Loucy (cell line): ENCODE results near the gene RAI1.
A peak's percentile ranks its signal among the peaks of the same experiment; 100 is the strongest.

Source experiments
- H2AFZ ChIP-seq: fragments of 200-600 bp; sonication (generic); 2 replicates; pipeline ENCODE4 v1.6.0; 2016; ENCODE audit warnings: antibody characterized with exemption, mild to moderate bottlenecking, low read length, moderate library complexity
- H3F3A ChIP-seq: fragments of 200-600 bp; 2 replicates; pipeline ENCODE4 v1.6.0; 2016; ENCODE audit warnings: antibody characterized with exemption, low read depth, mild to moderate bottlenecking
- H3K27me3 ChIP-seq: fragments of 200-600 bp; sonication (generic); 2 replicates; pipeline ENCODE4 v1.6.1; 2014; ENCODE audit warnings: low read length, mild to moderate bottlenecking; ENCODE audit not compliant: insufficient read depth, poor library complexity, severe bottlenecking
- H3K36me3 ChIP-seq: fragments of 200-600 bp; sonication (generic); 2 replicates; pipeline ENCODE4 v1.6.1; 2016; ENCODE audit warnings: low read length; ENCODE audit not compliant: insufficient read depth
- H3K4me1 ChIP-seq: fragments of 200-600 bp; sonication (generic); 2 replicates; pipeline ENCODE4 v1.5.1; 2014; ENCODE audit warnings: low read length, mild to moderate bottlenecking; ENCODE audit not compliant: insufficient read depth, poor library complexity, severe bottlenecking
- H3K4me2 ChIP-seq: fragments of 200-600 bp; sonication (generic); 2 replicates; pipeline ENCODE4 v1.6.0; 2014; ENCODE audit warnings: antibody characterized with exemption, low read length, low read depth, mild to moderate bottlenecking; ENCODE audit not compliant: poor library complexity, severe bottlenecking
- H3K4me3 ChIP-seq: fragments of 200-600 bp; sonication (generic); 2 replicates; pipeline ENCODE4 v1.5.1; 2014; ENCODE audit warnings: low read length, mild to moderate bottlenecking, mixed read lengths; ENCODE audit not compliant: poor library complexity, severe bottlenecking
- H3K79me2 ChIP-seq: fragments of 200-600 bp; sonication (generic); 2 replicates; pipeline ENCODE4 v1.6.1; 2014; ENCODE audit warnings: low read length; ENCODE audit not compliant: insufficient read depth
- H3K9ac ChIP-seq: fragments of 200-600 bp; sonication (generic); 2 replicates; pipeline ENCODE4 v1.6.0; 2014; ENCODE audit warnings: mild to moderate bottlenecking, low read depth, low read length, moderate library complexity; ENCODE audit not compliant: poor library complexity, severe bottlenecking
- H3K9me2 ChIP-seq: fragments of 200-600 bp; sonication (generic); replicated peaks from 2 replicates; pipeline ENCODE4 v1.6.1; 2016; ENCODE audit warnings: low read depth, low read length, mixed read lengths
- H3K9me3 ChIP-seq: fragments of 200-600 bp; sonication (generic); 2 replicates; pipeline ENCODE4 v1.6.1; 2014; ENCODE audit warnings: mild to moderate bottlenecking, antibody characterized with exemption, low read length, low read depth; ENCODE audit not compliant: insufficient read depth
- H4K20me1 ChIP-seq: fragments of 200-600 bp; sonication (generic); 2 replicates; pipeline ENCODE4 v1.6.0; 2014; ENCODE audit warnings: antibody characterized with exemption, low read length, mild to moderate bottlenecking; ENCODE audit not compliant: insufficient read depth, poor library complexity, severe bottlenecking
- CTCF ChIP-seq: fragments of 200-600 bp; sonication (generic); conservative IDR thresholded peaks from 2 replicates; pipeline ENCODE4 v1.5.1; 2014; ENCODE audit warnings: mild to moderate bottlenecking, antibody characterized with exemption, low read length
- EZH2phosphoT487 ChIP-seq: fragments of 200-600 bp; IDR thresholded peaks from 2 replicates; pipeline ENCODE4 v1.6.1; 2018; ENCODE audit warnings: antibody characterized with exemption, mild to moderate bottlenecking, moderate library complexity, borderline replicate concordance

The RAI1 gene

GRCh38 chr17:17833658-17834357, 152.6 kb downstream of the RAI1 start:
- Histone ChIP-seq H4K20me1 (no peaks in the 10 kb centered on the region), H2AFZ (0 out of 2 replicates have a peak overlapping the region, but pooled peaks have one; percentile 57), H3K27me3 (no peaks in the 10 kb centered on the region), H3K4me1 (peaks cover 26% of the 10 kb centered on the region), H3K79me2 (no peaks in the 10 kb centered on the region), H3K4me3 (no peak overlapping the region), H3K36me3 (no peaks in the 10 kb centered on the region), H3K9ac (peak overlapping the region; percentile 34), H3K4me2 (peak overlapping the region; percentile 17), H3F3A (no peaks in the 10 kb centered on the region), H3K9me2 (no peaks in the 10 kb centered on the region), H3K9me3 (no peaks in the 10 kb centered on the region)
- TF ChIP-seq CTCF (no peak), EZH2phosphoT487 (no peak)

GRCh38 chr17:17834974-17835373, 153.7 kb downstream of the RAI1 start:
- Histone ChIP-seq H3K9me2 (no peaks in the 10 kb centered on the region), H2AFZ (no peak overlapping the region), H3K79me2 (no peaks in the 10 kb centered on the region), H3K4me1 (peaks cover 26% of the 10 kb centered on the region), H4K20me1 (no peaks in the 10 kb centered on the region), H3K4me3 (no peak overlapping the region), H3K4me2 (no peak overlapping the region), H3F3A (no peaks in the 10 kb centered on the region), H3K9ac (no peak overlapping the region), H3K36me3 (no peaks in the 10 kb centered on the region), H3K9me3 (no peaks in the 10 kb centered on the region), H3K27me3 (no peaks in the 10 kb centered on the region)
- no peak for TF ChIP-seq CTCF
- TF ChIP-seq EZH2phosphoT487: no peak

- Histone ChIP-seq H4K20me1 (no peaks in the 10 kb centered on the region), H3K4me3 (peak overlapping the region; percentile 79), H3K79me2 (no peaks in the 10 kb centered on the region), H3K27me3 (no peaks in the 10 kb centered on the region), H3K9me3 (no peaks in the 10 kb centered on the region), H3K36me3 (no peaks in the 10 kb centered on the region), H3K9ac (peak overlapping the region; percentile 75), H3K9me2 (no peaks in the 10 kb centered on the region), H2AFZ (peak overlapping the region; percentile 95), H3F3A (no peaks in the 10 kb centered on the region), H3K4me2 (peak overlapping the region; percentile 68), H3K4me1 (peaks cover 26% of the 10 kb centered on the region)
- no peak for TF ChIP-seq EZH2phosphoT487
- TF ChIP-seq CTCF: no peak
Observed at GRCh38 chr17:17835415-17836249, 154.4 kb downstream of the RAI1 start.
